HepG2 (cell line): ENCODE data around the gene GPR25. TPM values are rescaled to one million over a fixed set of nuclear protein-coding genes. Genes with fewer than 3 reads are reported as not detected.

ENCODE experiments used
- ATF7 ChIP-seq, 2 experiments: fragments of 450-650 bp in 1 of 2; sonication (generic) in 1 of 2; formaldehyde crosslinking in 1 of 2; IDR thresholded peaks; 2 replicates each; pipeline versions ENCODE4 v1.4.0 to v1.6.1; 2016 to 2020; ENCODE audit warnings: antibody characterized with exemption in 1 of 2, mild to moderate bottlenecking in 1 of 2, missing genetic modification reagents in 1 of 2
- FOXK1 ChIP-seq: sonication (generic); formaldehyde crosslinking; IDR thresholded peaks from 2 replicates; pipeline ENCODE4 v1.4.0; 2020; ENCODE audit warnings: low read depth, missing genetic modification reagents, borderline replicate concordance
- FOXK2 ChIP-seq: fragments of 450-650 bp; IDR thresholded peaks from 2 replicates; pipeline ENCODE4 v1.6.1; 2016
- HDAC2 ChIP-seq: sonication (generic); formaldehyde crosslinking; IDR thresholded peaks from 2 replicates; pipeline ENCODE4 v1.4.0; 2020; ENCODE audit warnings: missing genetic modification reagents
- NFATC3 ChIP-seq: sonication (generic); formaldehyde crosslinking; IDR thresholded peaks from 2 replicates; pipeline ENCODE4 v1.5.1; 2020; ENCODE audit warnings: mild to moderate bottlenecking, missing genetic modification reagents
- PBX3 ChIP-seq: sonication (generic); formaldehyde crosslinking; IDR thresholded peaks from 2 replicates; pipeline ENCODE4 v1.8.1; 2023; ENCODE audit warnings: missing genetic modification reagents, inconsistent platforms, borderline replicate concordance
- U2AF2 ChIP-seq: fragments of 200-400 bp; formaldehyde crosslinking; IDR thresholded peaks from 2 replicates; pipeline ENCODE4 v1.6.1; 2017; ENCODE audit warnings: low read depth, mild to moderate bottlenecking, low read length
- WIZ ChIP-seq: sonication (generic); formaldehyde crosslinking; IDR thresholded peaks from 2 replicates; pipeline ENCODE4 v1.5.1; 2020; ENCODE audit warnings: mild to moderate bottlenecking, missing genetic modification reagents
- ZBTB14 ChIP-seq: sonication (generic); formaldehyde crosslinking; IDR thresholded peaks from 2 replicates; pipeline ENCODE4 v1.4.0; 2020; ENCODE audit warnings: missing genetic modification reagents
- ZBTB43 ChIP-seq: sonication (generic); formaldehyde crosslinking; conservative IDR thresholded peaks from 2 replicates; pipeline ENCODE4 v1.4.0; 2020; ENCODE audit warnings: missing genetic modification reagents
- ZFY ChIP-seq: sonication (generic); formaldehyde crosslinking; IDR thresholded peaks from 2 replicates; pipeline ENCODE4 v1.4.0; 2020; ENCODE audit warnings: missing genetic modification reagents
- ZHX1 ChIP-seq: sonication (generic); formaldehyde crosslinking; IDR thresholded peaks from 2 replicates; pipeline ENCODE4 v1.8.1; 2022; ENCODE audit warnings: low read depth, mild to moderate bottlenecking, missing genetic modification reagents
- ZKSCAN1 ChIP-seq: fragments of 150-350 bp; IDR thresholded peaks from 2 replicates; pipeline ENCODE4 v1.6.1; 2014; ENCODE audit warnings: low read length
- ZNF343 ChIP-seq: sonication (generic); formaldehyde crosslinking; IDR thresholded peaks from 2 replicates; pipeline ENCODE4 v1.4.0; 2020; ENCODE audit warnings: mild to moderate bottlenecking, missing genetic modification reagents
- ZNF350 ChIP-seq: sonication (generic); formaldehyde crosslinking; IDR thresholded peaks from 2 replicates; pipeline ENCODE4 v1.4.0; 2020; ENCODE audit warnings: mild to moderate bottlenecking, low read depth, missing genetic modification reagents, borderline replicate concordance
- ZNF382 ChIP-seq: sonication (generic); formaldehyde crosslinking; IDR thresholded peaks from 2 replicates; pipeline ENCODE4 v1.5.0; 2020; ENCODE audit warnings: missing genetic modification reagents, mild to moderate bottlenecking, borderline replicate concordance
- ZNF546 ChIP-seq: sonication (generic); formaldehyde crosslinking; conservative IDR thresholded peaks from 2 replicates; pipeline ENCODE4 v1.8.1; 2023; ENCODE audit warnings: mild to moderate bottlenecking, missing genetic modification reagents
- ZNF564 ChIP-seq: sonication (generic); formaldehyde crosslinking; IDR thresholded peaks from 2 replicates; pipeline ENCODE4 v1.8.1; 2023; ENCODE audit warnings: mild to moderate bottlenecking, missing genetic modification reagents
- ZNF687 ChIP-seq: sonication (generic); formaldehyde crosslinking; IDR thresholded peaks from 2 replicates; pipeline ENCODE4 v1.5.1; 2020; ENCODE audit warnings: mild to moderate bottlenecking, missing genetic modification reagents, moderate library complexity
- ZSCAN20 ChIP-seq: sonication (generic); formaldehyde crosslinking; IDR thresholded peaks from 2 replicates; pipeline ENCODE4 v1.4.0; 2020; ENCODE audit warnings: missing genetic modification reagents, mild to moderate bottlenecking, borderline replicate concordance
- polyA plus RNA-seq, 8 experiments: library from polyadenylated mRNA; depleted of rRNA in 3 of 8; stranded (reverse) in 7 of 8; unstranded in 1 of 8; fragments of >200 nt; fragmentation: Illumina TruSeq in 4 of 8; extraction: Trizol in 4 of 8; gene quantifications; 2 replicates each; pipeline versions ENCODE4 v1.2.1 to v1.2.3, GENCODE V29; 2011 to 2016; ENCODE audit warnings: low read depth in 4 of 8, missing spikeins in 1 of 8, mixed read lengths in 1 of 8; ENCODE audit not compliant: insufficient read depth in 1 of 8
- total RNA-seq, 5 experiments: library from RNA; depleted of rRNA; stranded (reverse); fragments of >200 nt; fragmentation: Illumina TruSeq; extraction: Trizol; gene quantifications; 2 replicates each; pipeline ENCODE4 v1.2.3, GENCODE V29; 2016; ENCODE audit warnings: low read depth in 1 of 5

GPR25 gene
- total and polyA plus RNA-seq, 2 of the 13 experiments (the other 11 are each of a cell fraction or from before 2014, with no cell fraction given): not detected

- TF ChIP-seq ZBTB43 (CRISPR knock-in tag) (no peak), ZHX1 (CRISPR knock-in tag) (no peak), ZNF343 (CRISPR knock-in tag) (peak; percentile 42; the same call in 1 of the 2 replicates), ZNF687 (CRISPR knock-in tag) (peak; percentile 4; the same call in 1 of the 2 replicates), ZBTB14 (CRISPR knock-in tag) (no peak), WIZ (CRISPR knock-in tag) (no peak), U2AF2 (no peak), ZNF564 (CRISPR knock-in tag) (no peak; the same call in 1 of the 2 replicates), PBX3 (CRISPR knock-in tag) (no peak), FOXK2 (no peak), ZNF350 (0 out of 2 replicates have a peak, but pooled peaks have one; percentile 29), ATF7 (IDR thresholded peaks at IDR 0.05) (no peak), ATF7 (CRISPR knock-in tag; IDR thresholded peaks at IDR 0.05) (no peak), ZNF546 (CRISPR knock-in tag) (no peak), ZFY (CRISPR knock-in tag) (no peak), ZNF382 (CRISPR knock-in tag) (no peak), FOXK1 (CRISPR knock-in tag) (no peak), ZSCAN20 (CRISPR knock-in tag) (no peak), NFATC3 (no peak), HDAC2 (CRISPR knock-in tag) (peak; percentile 24; the same call in 1 of the 2 replicates), ZKSCAN1 (no peak)
These were observed 19.0 kb downstream of the GPR25 start (continued) for GRCh38 chr1:200891774-200892157.
